ENCODE results near the gene ATP5F1D.

The ATP5F1D gene

DNA sequence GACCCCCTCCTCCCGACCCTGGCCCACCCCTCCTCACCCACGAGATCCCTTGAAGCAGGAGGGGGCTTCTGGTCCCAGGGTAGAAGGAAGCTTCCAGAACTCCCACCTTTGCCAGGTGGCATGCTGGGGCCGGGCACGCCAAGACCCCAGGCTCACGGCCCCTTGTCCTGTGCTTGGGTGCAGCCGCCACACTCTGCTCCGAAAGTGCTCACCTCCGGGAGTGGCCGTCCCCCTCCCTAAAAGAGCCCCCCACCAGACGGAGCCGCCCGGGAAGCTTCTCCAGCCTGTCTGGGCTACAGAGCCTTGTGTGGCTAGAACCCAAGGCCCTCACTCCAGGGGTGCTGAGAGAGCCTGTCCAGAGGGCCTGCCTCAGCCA lies 42.4 kb downstream of the ATP5F1D start:
- no peak for DNase-seq

GRCh38 chr19:1284293-1284978 lies 42.9 kb downstream of the ATP5F1D start:
- DNase-seq, result no peak

- no peak for DNase-seq
These were observed 43.6 kb downstream of the ATP5F1D start for GRCh38 chr19:1284979-1285736.

DNA sequence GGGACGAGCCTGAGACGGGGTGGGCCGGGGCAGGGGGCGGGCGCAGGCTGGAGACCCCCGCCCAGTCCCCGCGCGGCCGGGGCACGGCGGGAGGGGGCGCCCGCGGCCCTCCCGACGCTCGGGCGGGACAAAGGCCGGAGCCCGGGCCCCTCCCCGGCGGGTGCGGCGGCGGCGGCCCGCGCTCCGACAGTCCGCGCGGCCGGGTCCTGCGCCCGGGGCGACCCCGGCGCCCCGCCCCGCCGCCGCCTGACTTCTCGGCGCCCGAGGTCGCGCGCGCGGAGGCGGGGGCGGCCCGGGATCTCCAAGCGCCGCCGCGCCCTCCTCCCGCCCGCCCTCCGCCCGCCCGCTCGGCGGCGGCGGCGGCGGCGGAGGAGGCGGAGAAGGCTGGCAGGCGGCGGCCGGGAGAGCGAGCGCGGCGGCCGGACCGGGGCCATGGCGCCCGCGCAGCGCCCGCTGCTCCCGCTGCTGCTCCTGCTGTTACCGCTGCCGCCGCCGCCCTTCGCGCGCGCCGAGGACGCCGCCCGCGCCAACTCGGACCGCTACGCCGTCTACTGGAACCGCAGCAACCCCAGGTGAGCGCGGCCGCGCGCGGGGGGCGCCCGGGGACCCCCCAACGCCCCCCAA lies 44.3 kb downstream of the ATP5F1D start, which contains the start of gene EFNA2:
Gene EFNA2 (plus strand): TSS at position 137 of the 624 bp plus-strand sequence. CDS start 296 bp downstream, at position 433.
- no peak for DNase-seq

- DNase-seq, result no peak
These were observed 45.2 kb downstream of the ATP5F1D start for GRCh38 chr19:1286487-1287353.

DNA sequence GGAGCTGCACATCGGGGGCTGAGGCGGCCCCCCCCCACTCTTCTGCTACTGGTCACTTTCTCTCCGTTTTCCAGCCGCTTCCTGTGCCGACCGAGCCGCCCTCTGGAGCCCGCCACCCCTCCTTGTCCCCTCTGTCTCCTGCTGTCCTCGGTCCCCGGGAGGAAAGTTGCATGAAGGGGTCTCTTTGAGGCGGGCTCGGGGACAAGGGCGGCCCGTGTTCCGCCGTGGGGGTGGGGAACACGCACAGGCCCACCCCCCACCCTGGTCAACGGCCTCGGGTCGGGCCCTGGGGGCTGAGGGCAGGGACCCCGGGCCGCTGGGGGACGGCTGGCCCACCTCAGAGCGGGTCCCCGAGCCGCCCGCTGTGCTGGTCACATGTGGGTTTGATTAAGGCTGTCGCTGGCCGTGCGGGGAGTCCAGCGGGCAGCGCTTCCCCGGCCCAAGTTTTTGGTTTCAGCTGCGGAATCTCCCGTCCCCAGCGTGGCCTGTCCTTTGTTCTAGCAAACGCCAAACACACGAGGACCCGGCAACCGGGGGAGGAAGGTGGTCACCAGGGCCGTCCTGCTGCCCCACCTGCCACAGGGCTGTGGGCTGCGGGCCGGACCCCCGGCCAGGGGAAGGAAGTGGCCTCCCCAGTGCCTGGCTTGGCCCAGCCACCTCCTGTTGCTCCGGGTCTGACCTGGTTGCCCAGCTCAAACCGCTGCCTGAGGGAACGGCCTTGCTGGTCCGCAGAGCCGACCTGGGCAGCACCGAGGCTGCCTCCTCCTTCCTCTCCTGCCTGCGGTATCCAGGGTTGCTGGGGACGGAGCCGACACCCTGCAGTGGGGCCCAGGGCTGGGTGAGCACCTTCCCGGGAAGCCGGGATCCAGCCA lies 46.0 kb downstream of the ATP5F1D start:
- no peak for DNase-seq

GRCh38 chr19:1288226-1288612 lies 46.7 kb downstream of the ATP5F1D start:
- DNase-seq, result no peak

GRCh38 chr19:1288833-1289685 lies 47.5 kb downstream of the ATP5F1D start:
- no peak for DNase-seq

DNA sequence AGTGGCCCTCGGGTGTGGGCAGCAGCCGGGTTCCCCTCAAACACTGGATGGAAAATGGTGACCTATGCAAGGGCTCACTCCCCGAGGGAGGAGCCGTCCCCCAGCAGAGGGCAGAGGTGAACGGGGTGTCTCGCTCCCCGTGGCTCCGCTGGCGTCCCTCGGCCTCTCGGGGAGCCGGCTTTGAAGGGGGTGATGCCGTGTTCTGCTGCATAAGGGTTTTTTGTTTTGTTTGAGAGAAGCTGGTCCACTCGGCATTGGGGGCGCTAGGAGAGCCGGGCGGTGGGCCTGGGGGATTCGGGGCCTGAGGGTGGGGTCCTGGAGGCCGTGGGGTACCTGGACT lies 48.1 kb downstream of the ATP5F1D start:
- DNase-seq, result no peak

- DNase-seq, result no peak
These were observed 48.7 kb downstream of the ATP5F1D start for GRCh38 chr19:1290196-1290702.

DNA sequence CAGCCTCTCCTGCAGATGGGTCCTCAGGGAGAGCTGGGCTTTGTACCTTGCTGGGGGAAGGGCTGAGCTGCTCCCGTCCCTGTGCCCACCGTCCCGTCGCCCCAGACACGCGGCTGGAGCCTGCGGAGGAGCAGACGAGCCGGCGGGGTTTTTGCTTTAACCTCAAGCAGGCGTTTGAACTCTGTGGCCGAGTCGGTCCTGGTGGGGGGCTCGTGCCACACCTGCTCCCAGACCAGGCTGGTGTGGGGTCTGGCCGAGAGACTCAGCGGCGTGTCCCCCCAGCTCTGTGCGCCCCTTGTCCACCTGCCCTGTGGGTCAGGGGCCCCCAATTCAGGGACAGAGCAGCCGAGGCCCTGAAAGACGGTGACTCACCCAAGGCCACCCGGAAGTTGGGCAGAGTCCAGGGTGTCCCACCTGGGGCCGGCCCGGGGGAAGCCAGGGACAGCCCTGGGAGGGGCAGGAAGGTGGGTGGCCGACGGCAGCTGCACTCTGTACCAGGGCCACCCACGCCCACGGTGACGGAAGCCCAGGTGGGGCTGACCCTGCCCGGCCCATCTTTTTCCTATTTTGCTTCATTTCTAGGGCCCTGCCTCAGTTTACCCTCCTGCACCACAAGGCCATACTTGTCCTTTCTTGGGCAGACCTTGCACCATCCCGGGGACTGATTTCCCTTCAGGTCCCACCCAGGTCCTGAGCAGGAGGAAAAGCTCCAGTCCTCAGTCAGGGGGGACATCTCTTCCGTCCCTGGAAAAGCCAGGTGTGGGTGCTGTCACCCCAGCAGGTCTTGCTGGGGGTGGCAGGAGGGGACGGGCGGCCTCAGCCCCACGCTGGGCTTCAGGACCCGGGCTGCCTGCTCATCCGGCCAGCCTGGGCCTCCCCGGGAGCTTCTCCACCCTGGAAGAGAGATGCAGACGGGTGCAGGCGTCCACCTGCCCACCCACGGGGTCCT lies 49.4 kb downstream of the ATP5F1D start:
- DNase-seq, result no peak

- no peak for DNase-seq
These were observed 50.3 kb downstream of the ATP5F1D start for GRCh38 chr19:1291761-1292418.

GRCh38 chr19:1292419-1293151 lies 51.0 kb downstream of the ATP5F1D start:
- no peak for DNase-seq

GRCh38 chr19:1293782-1294604 lies 52.4 kb downstream of the ATP5F1D start:
- no peak for DNase-seq

Measured in CD4-positive, alpha-beta T cell treated with Interleukin-12 subunit alpha and Interleukin-12 subunit beta, for 1 hour (primary cell).